ENCODE measurements around the gene IL10RA. TPM values are rescaled to one million over a fixed set of nuclear protein-coding genes. Genes with fewer than 3 reads are reported as not detected.

Gene IL10RA
- total RNA-seq, 1 donor: not detected

Other genes starting within 250 kb of the IL10RA start
- not detected in 2 replicates for gene DSCAML1, start 189.2 kb upstream of the IL10RA start, total RNA-seq (ENCODE audit: low replicate concordance)
- gene FXYD2, start 161.7 kb upstream of the IL10RA start, total RNA-seq (ENCODE audit: low replicate concordance): not detected in 2 replicates
- gene FXYD6, start 109.7 kb upstream of the IL10RA start, total RNA-seq (ENCODE audit: low replicate concordance): 0.98 and 1.3 TPM in 2 replicates
- not detected in 2 replicates for gene TMPRSS13, start 57.0 kb upstream of the IL10RA start, total RNA-seq (ENCODE audit: low replicate concordance)
- gene TMPRSS4, start 90.7 kb downstream of the IL10RA start, total RNA-seq (ENCODE audit: low replicate concordance): not detected in 2 replicates
- not detected in 2 replicates for gene SMIM35, start 100.6 kb downstream of the IL10RA start, total RNA-seq (ENCODE audit: low replicate concordance)
- gene SCN4B, start 166.4 kb downstream of the IL10RA start, total RNA-seq (ENCODE audit: low replicate concordance): under 0.01 and 0.25 TPM in 2 replicates
- 0.33 TPM in 1 of 2 replicates, not detected in the other for gene SCN2B, start 190.2 kb downstream of the IL10RA start, total RNA-seq (ENCODE audit: low replicate concordance)
- not detected in 2 replicates for gene JAML, start 238.6 kb downstream of the IL10RA start, total RNA-seq (ENCODE audit: low replicate concordance)

All from fibroblast of the aortic adventitia (primary cell).